ENCODE data around the gene TAOK3.

DNA sequence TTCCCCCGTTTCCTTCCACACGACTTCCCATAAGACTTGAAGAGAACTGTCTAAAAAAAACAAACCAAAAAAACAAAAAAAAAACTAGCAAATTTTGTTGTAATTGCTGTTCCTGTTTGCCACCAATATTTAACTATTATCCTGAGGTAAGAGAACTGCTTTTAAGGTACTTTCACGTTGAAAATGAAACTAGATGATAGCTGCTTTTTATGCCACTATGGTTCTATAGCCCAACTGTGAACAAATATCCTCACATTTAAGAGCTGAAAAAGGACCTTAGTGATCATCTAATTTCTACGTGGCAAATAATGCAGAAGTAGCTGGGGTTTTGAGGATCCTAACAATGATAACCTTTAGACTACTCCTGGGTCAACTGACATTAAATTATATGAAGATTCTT is 98.6 kb downstream of the TAOK3 start:
- TF ChIP-seq POLR2AphosphoS5 (IDR thresholded peaks at IDR 0.05; ENCODE audit: borderline replicate concordance, low read depth, low read length) (no peak), EZH2 (IDR thresholded peaks at IDR 0.05) (no peak), FOXP2 (optimal IDR thresholded peaks at IDR 0.05; ENCODE audit: control extremely low read depth, extremely low read length, insufficient read depth) (no peak)
